ENCODE data around the gene GRID1.

- TF ChIP-seq EZH2 (optimal IDR thresholded peaks at IDR 0.05; ENCODE audit: low read depth, low read length), result no peak
- TF ChIP-seq CTCF (IDR thresholded peaks at IDR 0.05; ENCODE audit: low read length), result no peak
Measured at GRCh38 chr10:86104156-86104555, 262.4 kb downstream of the GRID1 start.
